GM12875 (cell line): ENCODE data around the gene SLC26A6.
A peak's percentile ranks its signal among the peaks of the same experiment; 100 is the strongest.

Experiments used
- H3K4me3 ChIP-seq: one replicate; pipeline ENCODE4 v1.5.1; 2011; ENCODE audit warnings: low read depth, low read length, control low read depth
- CTCF ChIP-seq: IDR thresholded peaks from 2 replicates; pipeline ENCODE4 v1.5.1; 2011; ENCODE audit warnings: low read depth, mild to moderate bottlenecking, control low read depth, inconsistent platforms, low read length, moderate library complexity, borderline replicate concordance; ENCODE audit not compliant: insufficient read depth

Gene SLC26A6

DNA sequence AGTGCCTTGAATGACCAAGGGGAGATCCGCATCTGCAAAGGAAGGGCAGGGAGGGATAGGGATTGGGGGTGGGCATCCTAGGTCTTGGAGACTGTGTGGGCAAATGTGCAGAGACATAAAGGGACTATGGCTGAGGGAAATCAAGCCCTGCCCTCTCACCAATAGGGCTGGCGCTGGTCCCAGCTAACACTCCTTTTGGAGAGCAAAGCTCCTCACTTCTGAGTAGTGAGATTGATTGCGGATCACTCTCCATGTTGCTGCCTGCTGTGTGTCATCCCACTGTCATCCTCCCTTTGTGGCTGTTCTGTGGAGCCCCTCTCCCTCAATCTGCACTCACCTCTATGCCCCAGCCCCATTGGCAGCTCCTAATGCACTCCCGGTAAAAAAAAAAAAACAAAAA is 29.7 kb upstream of the SLC26A6 start:
- no peak for TF ChIP-seq CTCF
- no peak overlapping the region for H3K4me3 ChIP-seq

DNA sequence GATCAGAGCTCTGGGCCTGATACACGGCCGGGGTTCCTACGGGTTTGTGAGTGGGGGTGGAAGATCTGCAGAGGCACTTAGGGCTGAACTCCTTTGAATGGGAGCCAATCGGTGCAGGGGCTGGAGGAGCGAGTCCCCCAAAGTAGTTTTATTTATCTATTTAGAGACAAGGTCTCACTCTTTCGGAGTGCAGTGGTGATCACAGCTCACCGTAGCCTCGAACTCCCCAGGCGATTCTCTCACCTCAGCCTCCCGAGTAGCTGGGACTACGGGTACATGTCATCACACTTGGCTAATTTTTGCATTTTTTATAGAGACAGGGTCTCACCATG is 29.0 kb upstream of the SLC26A6 start:
- no peak for TF ChIP-seq CTCF
- H3K4me3 ChIP-seq: no peak overlapping the region

DNA sequence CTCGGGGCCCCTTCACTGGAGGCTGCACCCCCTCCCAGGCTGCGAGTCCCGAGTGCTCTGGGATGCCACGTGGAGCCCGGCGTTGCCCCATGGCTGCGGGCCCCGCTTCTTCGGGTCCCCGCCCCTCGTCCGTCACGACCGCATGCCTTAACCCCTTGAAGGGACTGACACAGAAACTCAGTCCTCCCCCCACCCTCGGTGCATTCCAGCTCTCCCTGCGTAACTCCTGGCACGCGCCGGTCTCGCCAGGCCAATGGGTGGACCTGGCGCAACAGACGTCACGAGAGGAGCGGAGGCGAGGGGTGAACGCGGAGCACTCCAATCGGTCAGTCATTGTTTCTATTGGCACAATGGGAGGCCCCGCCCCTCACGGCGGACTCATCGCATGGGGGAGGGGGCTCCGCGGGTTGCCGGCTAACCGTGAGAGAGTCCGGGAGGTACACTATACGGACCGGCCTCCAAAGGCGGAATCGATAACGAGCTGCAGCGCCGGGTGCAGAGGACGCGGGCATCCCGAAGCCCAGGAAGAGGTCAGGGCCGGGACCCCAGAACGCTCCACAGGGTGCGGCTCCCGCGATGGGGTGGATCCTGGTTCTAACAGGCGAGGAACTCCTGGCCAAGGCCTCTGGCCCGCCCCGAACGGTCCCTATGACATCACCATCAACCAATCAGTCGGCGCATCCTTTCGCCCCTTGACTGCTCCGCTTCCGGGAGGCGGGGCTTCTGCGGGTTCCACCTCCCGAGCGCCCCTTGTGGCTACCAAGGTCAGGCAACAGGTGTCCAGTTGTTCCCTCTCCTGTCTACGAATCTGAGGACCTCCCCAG is 28.4 kb upstream of the SLC26A6 start:
- peak; percentile 86 for TF ChIP-seq CTCF
- H3K4me3 ChIP-seq: peak overlapping the region; percentile 36

DNA sequence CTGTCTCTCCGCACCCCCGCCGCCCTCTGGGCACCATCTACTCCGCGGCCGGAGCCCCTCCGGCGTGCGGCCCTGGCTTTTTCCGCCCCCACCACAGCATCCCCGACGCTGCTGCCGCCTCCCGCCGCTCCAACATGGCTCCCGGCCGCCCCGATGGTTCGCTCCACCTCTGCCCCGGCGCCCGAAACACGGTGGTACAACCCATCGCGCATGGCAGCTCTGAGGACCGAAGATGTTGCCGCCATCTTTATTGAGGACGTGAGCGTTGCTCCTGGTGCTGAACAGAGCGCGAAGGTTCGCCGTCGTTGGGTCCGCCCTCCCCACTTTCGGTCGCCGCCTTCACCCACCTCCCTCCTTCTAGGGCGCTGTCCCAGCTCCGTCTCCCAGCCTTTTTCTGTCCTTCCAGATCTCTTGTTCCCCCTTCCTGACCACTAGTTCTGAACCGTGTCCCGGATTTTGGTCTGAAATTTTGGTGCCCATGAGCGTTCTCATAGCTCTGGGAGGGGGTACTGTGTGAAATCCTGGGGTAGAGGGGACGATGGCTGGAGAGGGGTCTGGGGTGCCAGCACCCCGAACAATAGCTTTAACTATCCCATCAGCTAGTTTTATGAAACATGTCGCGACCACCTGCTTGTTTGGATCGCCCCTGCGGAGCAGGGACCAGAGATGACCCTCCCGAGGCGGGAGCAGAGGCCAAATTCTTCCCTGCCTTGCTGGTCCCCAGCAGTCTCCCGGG is 27.7 kb upstream of the SLC26A6 start, which contains the start of gene CELSR3:
Gene CELSR3 (minus strand): TSS at position 134 of the 736 bp plus-strand sequence. CDS start 252 bp downstream, outside the sequence.
- peak within 1 kb of the TSS; percentile 42 for H3K4me3 ChIP-seq
- no peak for TF ChIP-seq CTCF

- no peak overlapping the region for H3K4me3 ChIP-seq
- no peak for TF ChIP-seq CTCF
Measured at GRCh38 chr3:48662145-48662752, 27.0 kb upstream of the SLC26A6 start.

- TF ChIP-seq CTCF: no peak
- H3K4me3 ChIP-seq: peak overlapping the region; percentile 42
Measured at GRCh38 chr3:48661501-48662144, 26.4 kb upstream of the SLC26A6 start.
